NCI-H146 (cell line): ENCODE results near the gene SEC23A.

Source experiments
- DNase-seq: peaks from one replicate; lab custom pipeline; 2025; lab: John Stamatoyannopoulos, UW

SEC23A gene

DNA sequence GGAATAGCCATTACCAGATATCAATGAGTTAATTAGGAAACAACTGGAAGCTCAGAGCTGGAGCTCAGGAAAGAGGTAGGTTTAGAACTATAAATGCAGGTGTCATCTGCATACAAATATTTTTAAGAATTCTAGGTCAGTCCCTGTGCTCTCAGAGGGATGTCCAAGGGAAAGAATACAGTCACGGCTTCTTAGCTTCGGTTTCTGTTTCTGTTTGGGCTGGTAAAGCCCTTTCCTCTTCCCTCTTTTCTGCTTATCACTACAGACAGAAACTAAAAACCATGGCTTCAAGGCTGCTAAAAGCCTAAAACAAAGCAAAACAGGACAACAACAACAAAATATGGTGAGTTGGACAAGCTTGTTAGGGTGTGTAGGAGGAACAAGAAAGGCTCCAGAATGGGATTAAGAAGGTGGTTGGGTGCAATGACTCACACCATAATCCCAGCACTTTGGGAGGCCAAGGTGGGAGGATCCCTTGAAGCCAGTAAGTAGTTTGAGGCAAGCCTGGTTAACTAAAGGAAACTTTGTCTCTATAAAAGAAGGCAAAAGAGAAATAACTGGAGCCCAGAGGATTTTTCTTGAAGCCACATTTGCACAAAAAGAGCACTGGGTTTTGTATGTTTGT lies 113.0 kb downstream of the SEC23A start:
- DNase-seq = no peak

DNA sequence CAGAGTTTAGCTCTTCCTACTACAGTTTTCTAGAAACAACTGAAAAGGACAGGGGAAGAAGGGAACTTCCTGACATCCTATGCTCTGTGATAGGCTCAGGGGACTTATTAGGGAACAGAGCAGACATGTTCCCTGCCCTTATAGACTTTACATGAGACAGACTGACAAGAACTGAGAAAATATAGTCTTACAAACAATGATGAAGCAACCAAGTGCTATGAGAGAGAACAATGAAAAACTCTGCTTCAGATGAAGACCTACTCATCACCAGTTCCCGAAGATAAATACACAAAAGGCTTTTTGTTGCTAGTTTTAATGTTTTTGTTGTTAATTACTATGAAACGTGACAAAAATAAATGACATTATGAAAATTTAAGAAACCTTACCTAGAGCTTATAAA lies 115.3 kb downstream of the SEC23A start:
- no peak for DNase-seq

DNA sequence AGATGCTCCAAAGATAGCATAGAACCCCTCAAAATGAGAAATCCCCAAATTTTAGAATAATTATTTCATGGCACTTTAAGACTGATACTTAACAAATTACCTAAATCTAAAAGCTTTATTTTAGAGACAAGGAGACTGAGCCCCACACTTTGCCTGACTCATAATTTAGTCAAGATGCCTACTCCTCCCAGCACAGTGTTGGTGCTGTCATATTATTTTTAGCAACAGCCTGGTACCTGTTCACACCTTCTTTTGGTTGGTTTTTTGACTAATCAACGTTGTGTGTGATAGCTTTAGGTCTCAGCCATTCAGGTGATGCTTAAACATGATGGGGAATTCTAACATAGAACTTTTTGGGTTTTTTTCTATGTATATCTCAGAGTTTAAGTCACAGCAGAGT lies 120.2 kb downstream of the SEC23A start:
- DNase-seq = no peak

DNA sequence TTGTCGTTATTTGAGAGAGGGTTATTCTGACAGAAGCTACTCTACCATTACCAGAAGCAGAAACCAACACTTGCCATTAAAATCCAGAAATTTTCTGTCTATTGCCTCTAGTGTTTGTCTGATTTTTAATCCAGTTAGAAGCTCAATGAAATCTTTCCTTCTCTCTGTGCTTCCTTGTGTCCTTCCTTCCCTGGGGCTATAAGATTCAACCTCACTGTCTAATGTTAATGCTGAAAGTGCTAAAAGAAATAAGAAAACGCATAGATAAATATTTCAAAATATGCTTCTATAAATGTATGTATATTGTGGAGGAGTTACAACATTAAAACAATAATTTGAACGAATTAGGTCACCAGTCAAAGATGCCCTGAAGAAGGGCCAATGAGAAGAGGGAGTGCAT lies 120.8 kb downstream of the SEC23A start:
- DNase-seq = no peak
